ENCODE measurements around the gene TRPM4.

The TRPM4 gene

DNA sequence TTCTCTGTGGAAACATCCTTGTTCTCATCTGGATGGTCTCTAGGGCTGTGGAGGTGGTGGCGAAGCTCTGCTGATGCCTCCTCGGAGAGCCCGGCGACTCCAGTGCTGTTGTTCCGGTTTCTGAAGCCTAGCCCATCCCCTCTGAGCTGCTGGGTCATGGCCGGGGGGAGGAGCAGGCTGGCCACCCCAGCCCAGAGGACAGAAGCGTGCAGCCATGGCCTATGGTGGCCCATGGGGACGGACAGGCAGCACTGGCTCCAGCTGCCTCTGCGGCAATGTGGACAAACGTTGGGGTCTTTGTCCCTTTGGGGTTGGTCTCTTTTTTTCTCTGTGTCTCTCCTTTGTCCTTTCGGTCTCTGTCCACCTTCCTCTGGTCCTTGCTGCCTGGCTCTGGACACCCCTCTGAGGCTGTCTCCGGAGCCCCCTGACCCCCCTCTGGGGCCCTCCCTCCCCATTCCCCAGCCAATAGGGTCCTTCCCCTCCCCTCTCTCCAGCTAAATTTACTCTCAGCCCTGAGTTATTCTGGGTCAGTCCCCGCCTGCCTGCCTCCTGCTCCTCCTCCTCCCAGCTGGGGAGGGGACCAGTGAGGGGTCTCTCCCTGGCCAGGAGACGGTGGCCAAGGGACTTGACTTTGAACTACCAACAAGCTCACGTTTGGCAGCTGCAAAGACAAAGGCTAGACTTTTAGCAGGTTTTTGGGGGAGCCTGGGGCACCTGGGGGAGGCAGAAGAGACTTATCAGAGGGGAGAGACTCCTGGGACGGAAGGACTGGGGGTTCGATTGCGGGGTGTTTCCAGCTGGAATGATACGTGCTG is 2.4 kb upstream of the TRPM4 start, which contains the start of gene HRC:
HRC (minus strand) TSS at position 392 of the 815 bp plus-strand sequence; CDS start at position 233, 159 bp downstream.
- no peak within 1 kb of the TSS for H3K4me3 ChIP-seq (ENCODE audit: low read length)
- no peak for DNase-seq (ENCODE audit: low read depth)
- TF ChIP-seq, protein P1, sequence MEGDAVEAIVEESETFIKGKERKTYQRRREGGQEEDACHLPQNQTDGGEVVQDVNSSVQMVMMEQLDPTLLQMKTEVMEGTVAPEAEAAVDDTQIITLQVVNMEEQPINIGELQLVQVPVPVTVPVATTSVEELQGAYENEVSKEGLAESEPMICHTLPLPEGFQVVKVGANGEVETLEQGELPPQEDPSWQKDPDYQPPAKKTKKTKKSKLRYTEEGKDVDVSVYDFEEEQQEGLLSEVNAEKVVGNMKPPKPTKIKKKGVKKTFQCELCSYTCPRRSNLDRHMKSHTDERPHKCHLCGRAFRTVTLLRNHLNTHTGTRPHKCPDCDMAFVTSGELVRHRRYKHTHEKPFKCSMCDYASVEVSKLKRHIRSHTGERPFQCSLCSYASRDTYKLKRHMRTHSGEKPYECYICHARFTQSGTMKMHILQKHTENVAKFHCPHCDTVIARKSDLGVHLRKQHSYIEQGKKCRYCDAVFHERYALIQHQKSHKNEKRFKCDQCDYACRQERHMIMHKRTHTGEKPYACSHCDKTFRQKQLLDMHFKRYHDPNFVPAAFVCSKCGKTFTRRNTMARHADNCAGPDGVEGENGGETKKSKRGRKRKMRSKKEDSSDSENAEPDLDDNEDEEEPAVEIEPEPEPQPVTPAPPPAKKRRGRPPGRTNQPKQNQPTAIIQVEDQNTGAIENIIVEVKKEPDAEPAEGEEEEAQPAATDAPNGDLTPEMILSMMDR (conservative IDR thresholded peaks at IDR 0.05; ENCODE audit: low read depth, low read length): no peak

DNA sequence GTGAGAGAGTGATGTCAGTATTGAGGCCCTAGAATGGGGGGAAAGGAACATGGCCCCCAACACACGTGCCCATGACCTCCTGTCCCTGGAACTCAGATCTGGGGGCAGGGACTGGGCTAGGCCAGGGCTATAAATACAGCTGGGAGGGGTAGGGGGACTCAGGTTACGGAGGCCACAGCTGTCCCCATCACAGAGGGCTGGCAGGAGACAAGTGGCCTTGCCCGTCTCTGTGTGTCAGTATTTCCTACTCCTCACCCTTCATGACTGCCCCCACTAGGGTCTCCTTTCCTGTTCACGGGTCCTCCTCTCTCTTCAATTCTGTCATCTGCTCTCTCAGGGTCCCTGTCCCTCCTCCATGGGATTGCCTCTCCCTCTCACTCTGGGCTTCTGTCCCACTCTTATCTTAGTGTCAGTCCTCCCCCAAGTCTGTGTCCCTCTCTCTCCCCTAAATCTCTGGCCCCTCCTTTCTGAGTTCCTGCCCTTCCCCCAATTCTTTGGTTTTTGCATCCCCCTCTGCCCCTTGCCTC is 1.7 kb upstream of the TRPM4 start:
- DNase-seq (ENCODE audit: low read depth): no peak
- no peak overlapping the region for H3K4me3 ChIP-seq (ENCODE audit: low read length)
- TF ChIP-seq, protein P1 (conservative IDR thresholded peaks at IDR 0.05; ENCODE audit: low read depth, low read length): no peak

DNA sequence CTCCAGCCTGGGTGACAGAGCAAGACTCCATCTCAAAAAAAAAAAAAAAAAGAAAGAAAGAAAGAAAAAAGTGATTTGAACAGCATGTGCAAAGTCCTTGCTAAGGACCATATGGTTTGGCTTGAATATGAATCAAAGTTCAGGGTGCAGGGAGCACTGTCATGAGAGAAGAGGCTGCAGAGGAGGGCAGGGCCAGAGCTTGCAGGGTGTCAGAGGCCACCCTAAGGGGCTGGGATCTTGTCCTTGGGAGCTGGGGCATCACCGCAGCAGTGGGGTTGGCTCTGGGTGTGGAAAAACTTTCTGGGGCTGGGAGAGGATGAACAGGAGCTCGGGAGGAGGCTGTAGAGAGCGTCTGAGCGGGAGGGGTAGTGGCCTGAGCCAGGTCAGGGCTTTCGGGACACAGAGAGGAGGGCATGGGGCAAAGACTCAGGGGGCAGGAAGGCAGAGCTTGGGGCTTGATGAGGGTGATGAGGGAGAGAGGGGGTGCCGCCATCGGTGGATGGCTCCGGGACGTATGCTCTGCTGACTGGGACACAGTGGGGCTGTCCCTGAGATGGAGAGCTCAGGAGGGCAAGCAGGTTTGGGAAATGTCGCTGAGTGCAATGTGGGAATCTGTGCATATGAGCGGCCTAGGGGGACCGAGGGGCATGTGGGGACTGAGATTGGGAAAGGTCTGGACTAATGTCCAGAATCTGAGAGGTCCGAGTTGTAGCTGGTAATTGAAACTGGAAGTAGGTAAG is 3.0 kb downstream of the TRPM4 start:
- TF ChIP-seq, protein P1 (conservative IDR thresholded peaks at IDR 0.05; ENCODE audit: low read depth, low read length): no peak
- H3K4me3 ChIP-seq (ENCODE audit: low read length): no peak overlapping the region
- DNase-seq (ENCODE audit: low read depth): no peak

DNA sequence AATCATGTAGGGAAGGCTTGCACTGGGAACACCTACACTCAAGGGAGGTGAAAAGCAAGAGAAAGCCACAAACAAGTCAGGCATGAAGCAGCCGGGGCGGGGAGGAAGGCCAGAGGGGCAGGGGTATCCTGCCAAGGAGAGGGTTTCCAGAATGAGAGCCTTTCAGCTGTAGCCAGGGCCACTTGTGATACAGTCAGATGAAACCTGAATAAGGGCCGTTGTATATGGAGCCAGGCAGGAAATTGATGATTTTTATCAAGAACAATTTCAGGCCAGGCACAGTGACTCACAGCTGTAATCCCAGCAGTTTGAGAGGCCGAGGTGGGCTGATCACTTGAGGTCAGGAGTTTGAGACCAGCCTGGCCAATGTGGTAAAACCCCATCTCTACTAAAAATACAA is 4.4 kb downstream of the TRPM4 start:
- no peak overlapping the region for H3K4me3 ChIP-seq (ENCODE audit: low read length)
- no peak for DNase-seq (ENCODE audit: low read depth)
- TF ChIP-seq, protein P1 (conservative IDR thresholded peaks at IDR 0.05; ENCODE audit: low read depth, low read length): no peak

DNA sequence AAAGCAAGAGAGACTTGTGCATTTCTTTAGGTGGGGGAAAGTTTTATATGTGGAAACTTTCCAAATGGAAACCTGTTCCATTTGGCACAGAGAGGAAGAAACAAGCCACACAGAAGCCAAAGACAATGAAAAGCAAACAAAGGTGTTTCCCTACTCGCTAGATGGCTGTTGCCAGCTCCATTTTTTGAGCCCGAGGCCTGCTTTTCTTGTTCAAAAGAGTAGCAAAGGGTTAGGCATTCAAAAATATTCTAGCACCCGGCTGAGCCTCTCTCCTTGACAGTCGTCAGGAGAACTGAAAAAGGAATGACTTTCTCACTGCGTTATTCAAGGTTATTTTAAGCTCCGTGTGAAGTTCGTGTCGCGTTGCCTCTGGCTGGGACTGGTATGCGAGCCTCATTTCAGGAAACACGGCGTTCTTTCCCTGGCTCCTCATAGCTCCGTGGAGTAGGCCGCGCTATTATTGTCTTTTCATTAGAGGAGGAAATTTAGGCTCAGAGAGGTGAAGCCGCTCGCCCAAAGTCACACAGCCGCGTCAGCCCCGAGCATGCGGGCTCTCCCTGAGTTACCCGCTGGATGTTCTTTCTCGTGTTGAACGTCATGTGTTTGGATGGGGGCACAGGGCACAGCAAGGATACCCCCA is 7.6 kb downstream of the TRPM4 start:
- DNase-seq (ENCODE audit: low read depth): no peak
- H3K4me3 ChIP-seq (ENCODE audit: low read length): no peak overlapping the region
- TF ChIP-seq, protein P1 (conservative IDR thresholded peaks at IDR 0.05; ENCODE audit: low read depth, low read length): no peak

DNA sequence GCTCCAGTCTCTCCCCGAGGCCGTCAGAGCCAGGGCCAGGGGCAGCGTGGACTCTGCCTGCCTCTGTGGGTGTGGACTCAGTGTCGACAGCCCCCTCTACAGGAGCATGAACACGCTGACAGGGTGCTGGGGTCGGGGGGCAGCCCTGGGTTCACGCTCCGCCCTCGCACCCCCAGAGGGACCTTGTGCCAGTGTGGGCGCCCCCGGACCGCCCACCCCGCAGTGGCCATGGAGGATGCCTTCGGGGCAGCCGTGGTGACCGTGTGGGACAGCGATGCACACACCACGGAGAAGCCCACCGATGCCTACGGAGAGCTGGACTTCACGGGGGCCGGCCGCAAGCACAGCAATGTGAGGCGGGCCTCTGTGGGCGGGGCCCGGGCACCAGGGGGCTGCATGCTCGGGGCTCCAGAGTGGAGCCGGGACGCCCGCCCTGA is 8.3 kb downstream of the TRPM4 start:
- no peak for DNase-seq (ENCODE audit: low read depth)
- TF ChIP-seq, protein P1 (conservative IDR thresholded peaks at IDR 0.05; ENCODE audit: low read depth, low read length): peak; percentile 29
- H3K4me3 ChIP-seq (ENCODE audit: low read length): no peak overlapping the region
